ENCODE data around the gene LRRC10.

LRRC10 gene

GRCh38 chr12:69610729-69611128 is at the start of gene LRRC10:
Gene LRRC10, minus strand, starts transcription at chr12:69610907. Its CDS starts 69 bp downstream, at chr12:69610838.
- Histone ChIP-seq H3K4me1 (ENCODE audit: insufficient read depth, low read length) (no peaks in the 10 kb centered on the region), H3K9me3 (ENCODE audit: insufficient read depth, low read depth, low read length) (no peaks in the 10 kb centered on the region), H3K4me3 (ENCODE audit: low read length) (no peak within 1 kb of the TSS), H3K27me3 (ENCODE audit: insufficient read depth, low read length) (no peaks in the 10 kb centered on the region), H3K36me3 (ENCODE audit: insufficient read depth, low read depth, low read length) (no peaks in the 10 kb centered on the region), H3K9ac (ENCODE audit: low read depth, low read length) (no peak within 1 kb of the TSS), H3K27ac (ENCODE audit: low read length) (no peak within 1 kb of the TSS)

GRCh38 chr12:69660164-69660863 is 49.6 kb upstream of the LRRC10 start:
- Histone ChIP-seq H3K4me3 (ENCODE audit: low read length) (no peak overlapping the region), H3K9ac (ENCODE audit: low read depth, low read length) (no peak overlapping the region), H3K9me3 (ENCODE audit: insufficient read depth, low read depth, low read length) (no peaks in the 10 kb centered on the region), H3K27me3 (ENCODE audit: insufficient read depth, low read length) (no peaks in the 10 kb centered on the region), H3K27ac (ENCODE audit: low read length) (no peak overlapping the region), H3K4me1 (ENCODE audit: insufficient read depth, low read length) (no peaks in the 10 kb centered on the region), H3K36me3 (ENCODE audit: insufficient read depth, low read depth, low read length) (no peaks in the 10 kb centered on the region)

GRCh38 chr12:69658203-69658602 is 47.5 kb upstream of the LRRC10 start:
- no peaks in the 10 kb centered on the region for H3K36me3 ChIP-seq (ENCODE audit: insufficient read depth, low read depth, low read length)
- H3K9me3 ChIP-seq (ENCODE audit: insufficient read depth, low read depth, low read length): no peaks in the 10 kb centered on the region
- H3K4me1 ChIP-seq (ENCODE audit: insufficient read depth, low read length): no peaks in the 10 kb centered on the region
- no peak overlapping the region for H3K9ac ChIP-seq (ENCODE audit: low read depth, low read length)
- H3K27ac ChIP-seq (ENCODE audit: low read length): no peak overlapping the region
- no peaks in the 10 kb centered on the region for H3K27me3 ChIP-seq (ENCODE audit: insufficient read depth, low read length)
- H3K4me3 ChIP-seq (ENCODE audit: low read length): no peak overlapping the region

- H3K4me1 ChIP-seq (ENCODE audit: insufficient read depth, low read length): no peaks in the 10 kb centered on the region
- H3K4me3 ChIP-seq (ENCODE audit: low read length): no peak overlapping the region
- H3K27me3 ChIP-seq (ENCODE audit: insufficient read depth, low read length): no peaks in the 10 kb centered on the region
- H3K36me3 ChIP-seq (ENCODE audit: insufficient read depth, low read depth, low read length): no peaks in the 10 kb centered on the region
- H3K27ac ChIP-seq (ENCODE audit: low read length): no peak overlapping the region
- no peaks in the 10 kb centered on the region for H3K9me3 ChIP-seq (ENCODE audit: insufficient read depth, low read depth, low read length)
- no peak overlapping the region for H3K9ac ChIP-seq (ENCODE audit: low read depth, low read length)
Observed at GRCh38 chr12:69657376-69658137, 46.9 kb upstream of the LRRC10 start.

- H3K4me1 ChIP-seq (ENCODE audit: insufficient read depth, low read length): no peaks in the 10 kb centered on the region
- H3K27ac ChIP-seq (ENCODE audit: low read length): no peak overlapping the region
- H3K36me3 ChIP-seq (ENCODE audit: insufficient read depth, low read depth, low read length): no peaks in the 10 kb centered on the region
- H3K27me3 ChIP-seq (ENCODE audit: insufficient read depth, low read length): no peaks in the 10 kb centered on the region
- no peaks in the 10 kb centered on the region for H3K9me3 ChIP-seq (ENCODE audit: insufficient read depth, low read depth, low read length)
- no peak overlapping the region for H3K4me3 ChIP-seq (ENCODE audit: low read length)
- H3K9ac ChIP-seq (ENCODE audit: low read depth, low read length): no peak overlapping the region
Observed at GRCh38 chr12:69655616-69656340, 45.1 kb upstream of the LRRC10 start.

- H3K36me3 ChIP-seq (ENCODE audit: insufficient read depth, low read depth, low read length): no peaks in the 10 kb centered on the region
- H3K9ac ChIP-seq (ENCODE audit: low read depth, low read length): no peak overlapping the region
- no peaks in the 10 kb centered on the region for H3K9me3 ChIP-seq (ENCODE audit: insufficient read depth, low read depth, low read length)
- no peaks in the 10 kb centered on the region for H3K4me1 ChIP-seq (ENCODE audit: insufficient read depth, low read length)
- no peak overlapping the region for H3K27ac ChIP-seq (ENCODE audit: low read length)
- no peak overlapping the region for H3K4me3 ChIP-seq (ENCODE audit: low read length)
- H3K27me3 ChIP-seq (ENCODE audit: insufficient read depth, low read length): no peaks in the 10 kb centered on the region
Observed at GRCh38 chr12:69653703-69654102, 43.0 kb upstream of the LRRC10 start.

GRCh38 chr12:69651922-69652321 is 41.2 kb upstream of the LRRC10 start:
- no peaks in the 10 kb centered on the region for H3K36me3 ChIP-seq (ENCODE audit: insufficient read depth, low read depth, low read length)
- H3K4me1 ChIP-seq (ENCODE audit: insufficient read depth, low read length): no peaks in the 10 kb centered on the region; the same call in 1 of the 2 replicates
- no peaks in the 10 kb centered on the region for H3K27me3 ChIP-seq (ENCODE audit: insufficient read depth, low read length)
- H3K9me3 ChIP-seq (ENCODE audit: insufficient read depth, low read depth, low read length): no peaks in the 10 kb centered on the region
- no peak overlapping the region for H3K9ac ChIP-seq (ENCODE audit: low read depth, low read length)
- no peak overlapping the region for H3K4me3 ChIP-seq (ENCODE audit: low read length)
- H3K27ac ChIP-seq (ENCODE audit: low read length): no peak overlapping the region

GRCh38 chr12:69649529-69649928 is 38.8 kb upstream of the LRRC10 start:
- no peak overlapping the region for H3K9ac ChIP-seq (ENCODE audit: low read depth, low read length)
- H3K4me3 ChIP-seq (ENCODE audit: low read length): no peak overlapping the region
- no peaks in the 10 kb centered on the region for H3K9me3 ChIP-seq (ENCODE audit: insufficient read depth, low read depth, low read length)
- H3K27ac ChIP-seq (ENCODE audit: low read length): no peak overlapping the region
- no peaks in the 10 kb centered on the region for H3K27me3 ChIP-seq (ENCODE audit: insufficient read depth, low read length)
- no peaks in the 10 kb centered on the region; the same call in 1 of the 2 replicates for H3K4me1 ChIP-seq (ENCODE audit: insufficient read depth, low read length)
- H3K36me3 ChIP-seq (ENCODE audit: insufficient read depth, low read depth, low read length): no peaks in the 10 kb centered on the region

GRCh38 chr12:69648476-69648875 is 37.8 kb upstream of the LRRC10 start:
- Histone ChIP-seq H3K36me3 (ENCODE audit: insufficient read depth, low read depth, low read length) (no peaks in the 10 kb centered on the region), H3K9ac (ENCODE audit: low read depth, low read length) (no peak overlapping the region), H3K27ac (ENCODE audit: low read length) (no peak overlapping the region), H3K27me3 (ENCODE audit: insufficient read depth, low read length) (no peaks in the 10 kb centered on the region), H3K4me3 (ENCODE audit: low read length) (no peak overlapping the region), H3K4me1 (ENCODE audit: insufficient read depth, low read length) (no peaks in the 10 kb centered on the region; the same call in 1 of the 2 replicates), H3K9me3 (ENCODE audit: insufficient read depth, low read depth, low read length) (no peaks in the 10 kb centered on the region)

- Histone ChIP-seq H3K27ac (ENCODE audit: low read length) (no peak overlapping the region), H3K9ac (ENCODE audit: low read depth, low read length) (no peak overlapping the region), H3K4me1 (ENCODE audit: insufficient read depth, low read length) (no peaks in the 10 kb centered on the region; the same call in 1 of the 2 replicates), H3K27me3 (ENCODE audit: insufficient read depth, low read length) (no peaks in the 10 kb centered on the region), H3K36me3 (ENCODE audit: insufficient read depth, low read depth, low read length) (no peaks in the 10 kb centered on the region), H3K4me3 (ENCODE audit: low read length) (no peak overlapping the region), H3K9me3 (ENCODE audit: insufficient read depth, low read depth, low read length) (no peaks in the 10 kb centered on the region)
Observed at GRCh38 chr12:69647178-69647577, 36.5 kb upstream of the LRRC10 start.

- H3K27ac ChIP-seq (ENCODE audit: low read length): no peak overlapping the region
- no peaks in the 10 kb centered on the region for H3K36me3 ChIP-seq (ENCODE audit: insufficient read depth, low read depth, low read length)
- no peaks in the 10 kb centered on the region for H3K9me3 ChIP-seq (ENCODE audit: insufficient read depth, low read depth, low read length)
- H3K4me1 ChIP-seq (ENCODE audit: insufficient read depth, low read length): no peaks in the 10 kb centered on the region; the same call in 1 of the 2 replicates
- H3K27me3 ChIP-seq (ENCODE audit: insufficient read depth, low read length): no peaks in the 10 kb centered on the region
- no peak overlapping the region for H3K4me3 ChIP-seq (ENCODE audit: low read length)
- H3K9ac ChIP-seq (ENCODE audit: low read depth, low read length): no peak overlapping the region
Observed at GRCh38 chr12:69645031-69645430, 34.3 kb upstream of the LRRC10 start.

Measured in iPS-20b (cell line).